Measurements from ENCODE around the gene PTPN11. TPM values are rescaled to one million over a fixed set of nuclear protein-coding genes. Genes with fewer than 3 reads are reported as not detected.
"Not testable (repeated sequence)": the region's sequence is repeated elsewhere in the genome, so short reads cannot be mapped to it uniquely, and the experiment has no call there.

PTPN11 gene
- total RNA-seq, 1 donor from 2014 or later = 83.1 TPM

DNA sequence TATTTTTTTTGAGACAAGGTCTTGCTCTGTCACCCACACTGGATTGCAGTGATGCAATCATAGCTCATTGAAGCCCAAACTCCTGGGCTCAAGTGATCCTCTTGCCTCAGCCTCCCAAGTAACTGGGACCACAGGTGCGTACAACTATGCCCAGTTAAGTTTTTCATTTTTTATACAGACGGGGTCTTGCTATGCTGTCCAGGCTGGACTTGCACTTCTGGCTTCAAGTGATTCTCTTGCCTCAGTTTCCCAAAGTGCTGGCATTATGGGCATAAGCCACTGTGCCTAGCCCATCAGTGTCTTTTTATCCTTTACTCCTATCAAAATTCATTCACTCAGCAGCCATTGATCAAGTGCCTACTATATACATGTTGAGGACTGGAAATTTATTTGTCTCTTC, 9.0 kb downstream of the PTPN11 start:
- ChIA-PET POLR2A (no interaction called here), CTCF (interaction anchor here (0.7 kb wide), 1 partner anchor 292 kb away, joined by 3 read pairs; no protein-coding TSS in a partner anchor)
- no peak for ATAC-seq (ENCODE audit: low read depth)

DNA sequence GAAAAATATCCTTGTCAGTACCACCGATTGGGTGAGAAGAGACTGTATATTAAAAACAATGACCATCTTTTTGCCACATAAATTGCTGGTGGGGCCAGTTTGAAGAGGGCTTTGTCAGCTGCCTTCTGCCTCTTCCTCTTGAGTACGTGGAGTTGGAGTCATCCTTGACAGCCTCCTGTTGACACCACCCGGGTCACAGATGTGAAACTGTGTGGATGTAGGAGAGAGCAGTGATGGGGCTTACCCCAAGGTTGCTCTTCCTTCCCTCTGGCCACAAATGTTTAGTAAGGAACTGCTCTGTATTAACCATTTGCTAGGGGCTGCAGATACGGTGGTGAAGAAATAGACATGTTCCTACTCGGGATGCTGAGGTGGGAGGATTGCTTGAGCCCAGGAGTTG, 12.2 kb downstream of the PTPN11 start:
- Mint-ChIP-seq H3K9me3 (no peaks in the 10 kb centered on the region), H3K4me1 (peaks cover 2% of the 10 kb centered on the region), H3K4me3 (no peak overlapping the region), H3K36me3 (ENCODE audit: low read depth) (peaks cover 22% of the 10 kb centered on the region), H3K27ac (no peak overlapping the region), H3K27me3 (no peaks in the 10 kb centered on the region)
- ATAC-seq (ENCODE audit: low read depth) (no peak), DNase-seq (no peak)
- intact Hi-C loops (cut with micrococcal nuclease) = no loop called here
- CTCF ChIA-PET = no interaction called here
- POLR2A ChIA-PET = no interaction called here
- TF ChIP-seq, protein P1, sequence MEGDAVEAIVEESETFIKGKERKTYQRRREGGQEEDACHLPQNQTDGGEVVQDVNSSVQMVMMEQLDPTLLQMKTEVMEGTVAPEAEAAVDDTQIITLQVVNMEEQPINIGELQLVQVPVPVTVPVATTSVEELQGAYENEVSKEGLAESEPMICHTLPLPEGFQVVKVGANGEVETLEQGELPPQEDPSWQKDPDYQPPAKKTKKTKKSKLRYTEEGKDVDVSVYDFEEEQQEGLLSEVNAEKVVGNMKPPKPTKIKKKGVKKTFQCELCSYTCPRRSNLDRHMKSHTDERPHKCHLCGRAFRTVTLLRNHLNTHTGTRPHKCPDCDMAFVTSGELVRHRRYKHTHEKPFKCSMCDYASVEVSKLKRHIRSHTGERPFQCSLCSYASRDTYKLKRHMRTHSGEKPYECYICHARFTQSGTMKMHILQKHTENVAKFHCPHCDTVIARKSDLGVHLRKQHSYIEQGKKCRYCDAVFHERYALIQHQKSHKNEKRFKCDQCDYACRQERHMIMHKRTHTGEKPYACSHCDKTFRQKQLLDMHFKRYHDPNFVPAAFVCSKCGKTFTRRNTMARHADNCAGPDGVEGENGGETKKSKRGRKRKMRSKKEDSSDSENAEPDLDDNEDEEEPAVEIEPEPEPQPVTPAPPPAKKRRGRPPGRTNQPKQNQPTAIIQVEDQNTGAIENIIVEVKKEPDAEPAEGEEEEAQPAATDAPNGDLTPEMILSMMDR (IDR thresholded peaks at IDR 0.05) = no peak

More for the DNA sequence above, 9.0 kb downstream of the PTPN11 start:
- no peak for DNase-seq
- intact Hi-C loops (cut with micrococcal nuclease) = no loop called here
- H3K27ac Mint-ChIP-seq = no peak overlapping the region
- H3K9me3 Mint-ChIP-seq = no peaks in the 10 kb centered on the region
- H3K36me3 Mint-ChIP-seq (ENCODE audit: low read depth) = peaks cover 25% of the 10 kb centered on the region
- peaks cover 13% of the 10 kb centered on the region for H3K4me1 Mint-ChIP-seq
- TF ChIP-seq, protein P1 (IDR thresholded peaks at IDR 0.05) = no peak
- no peak overlapping the region for H3K4me3 Mint-ChIP-seq
- no peaks in the 10 kb centered on the region for H3K27me3 Mint-ChIP-seq

DNA sequence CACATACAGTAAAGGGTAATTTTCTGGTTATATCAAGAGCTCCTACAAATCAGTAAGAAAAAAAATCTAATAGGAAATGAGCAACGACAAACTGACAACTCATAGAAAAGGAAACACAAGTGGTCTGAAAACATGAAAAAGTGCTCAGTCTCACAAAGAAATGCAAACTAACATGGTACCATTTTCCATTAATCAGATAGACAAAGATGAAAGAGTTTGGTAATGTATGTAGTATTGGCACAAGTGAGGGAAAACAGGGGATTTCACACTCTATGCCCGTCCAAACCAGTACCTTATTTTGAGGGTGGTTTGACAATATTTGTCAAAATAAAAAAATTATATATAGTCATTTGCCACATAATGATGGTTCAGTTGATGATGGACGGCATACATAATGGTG, 13.2 kb downstream of the PTPN11 start:
- H3K36me3 Mint-ChIP-seq (ENCODE audit: low read depth) = peaks cover 20% of the 10 kb centered on the region
- no peak overlapping the region for H3K4me3 Mint-ChIP-seq
- no peak for ATAC-seq (ENCODE audit: low read depth)
- intact Hi-C loops (cut with micrococcal nuclease) = no loop called here
- TF ChIP-seq, protein P1 (IDR thresholded peaks at IDR 0.05) = no peak
- ChIA-PET CTCF (no interaction called here), POLR2A (no interaction called here)
- peaks cover 2% of the 10 kb centered on the region for H3K4me1 Mint-ChIP-seq
- DNase-seq = no peak
- H3K27ac Mint-ChIP-seq = no peak overlapping the region
- no peaks in the 10 kb centered on the region for H3K9me3 Mint-ChIP-seq
- H3K27me3 Mint-ChIP-seq = no peaks in the 10 kb centered on the region

DNA sequence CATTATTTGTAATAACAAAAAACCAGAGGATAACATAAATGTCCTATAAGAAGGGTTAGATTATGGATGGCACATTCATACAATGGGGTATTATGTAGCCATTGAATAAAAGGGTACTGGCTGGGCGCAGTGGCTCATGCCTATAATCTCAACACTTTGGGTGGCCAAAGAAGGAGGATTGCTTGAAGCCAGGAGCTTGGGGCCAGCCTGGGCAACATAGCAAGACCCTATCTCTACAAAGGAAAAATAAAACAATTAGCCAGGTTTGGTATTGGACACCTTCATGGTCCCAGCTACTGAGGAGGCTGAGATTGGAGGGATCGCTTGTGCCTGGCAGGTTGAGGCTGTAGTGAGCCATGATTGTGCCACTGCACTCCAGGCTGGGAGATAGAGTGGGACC, 14.8 kb downstream of the PTPN11 start:
- Mint-ChIP-seq H3K4me3 (no peak overlapping the region), H3K27me3 (no peaks in the 10 kb centered on the region), H3K9me3 (no peaks in the 10 kb centered on the region), H3K36me3 (ENCODE audit: low read depth) (peaks cover 19% of the 10 kb centered on the region), H3K27ac (no peak overlapping the region), H3K4me1 (peaks cover 6% of the 10 kb centered on the region)
- ATAC-seq (ENCODE audit: low read depth) (no peak), DNase-seq (no peak)
- intact Hi-C loops (cut with micrococcal nuclease) = no loop called here
- POLR2A ChIA-PET = no interaction called here
- TF ChIP-seq, protein P1 (IDR thresholded peaks at IDR 0.05) = no peak
- CTCF ChIA-PET = no interaction called here

DNA sequence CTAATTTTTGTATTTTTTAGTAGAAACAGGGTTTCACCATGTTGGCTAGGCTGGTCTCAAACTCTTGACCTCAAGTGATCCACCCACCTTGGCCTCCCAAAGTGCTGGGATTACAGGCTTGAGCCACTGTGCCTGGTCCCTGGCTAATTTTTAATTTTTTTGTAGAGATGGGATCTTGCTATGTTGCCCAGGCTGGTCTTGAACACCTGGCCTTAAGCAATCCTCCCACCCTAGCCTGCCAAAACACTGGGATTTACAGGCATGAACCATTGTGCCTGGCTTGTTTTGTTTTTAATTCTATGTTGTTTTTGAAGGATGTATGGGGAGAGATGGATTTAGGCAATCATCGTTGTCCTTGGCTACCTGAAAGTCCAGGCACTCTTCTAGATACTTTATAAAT, 19.9 kb downstream of the PTPN11 start:
- POLR2A ChIA-PET = not testable (repeated sequence)

DNA sequence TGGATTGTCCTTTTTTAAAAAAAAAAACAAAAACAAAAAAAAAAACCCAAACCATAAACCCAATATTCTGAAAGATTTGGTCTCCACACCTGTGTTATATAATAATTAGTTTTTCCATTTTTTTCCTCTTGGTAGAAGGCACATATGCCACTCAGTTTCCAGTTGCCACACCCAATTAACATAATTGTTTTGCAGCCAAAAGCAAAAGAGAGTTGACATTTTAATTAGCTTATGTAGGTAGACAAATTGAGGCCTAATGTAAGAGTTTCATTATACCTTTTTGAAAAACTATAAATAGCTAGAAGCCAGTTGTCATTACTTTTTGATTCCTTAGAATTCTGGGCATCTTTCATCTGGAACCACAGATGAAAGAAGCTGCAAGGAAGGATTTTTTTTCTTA, 21.0 kb downstream of the PTPN11 start:
- H3K4me1 Mint-ChIP-seq = peaks cover 6% of the 10 kb centered on the region
- ATAC-seq (ENCODE audit: low read depth) (no peak), DNase-seq (no peak)
- H3K9me3 Mint-ChIP-seq = no peaks in the 10 kb centered on the region
- TF ChIP-seq, protein P1 (IDR thresholded peaks at IDR 0.05) = no peak
- no peaks in the 10 kb centered on the region for H3K27me3 Mint-ChIP-seq
- H3K4me3 Mint-ChIP-seq = no peak overlapping the region
- intact Hi-C loops (cut with micrococcal nuclease) = no loop called here
- H3K36me3 Mint-ChIP-seq (ENCODE audit: low read depth) = peaks cover 6% of the 10 kb centered on the region
- ChIA-PET POLR2A (interaction anchor here (1.0 kb wide), 1 partner anchor 22 kb away, joined by 4 read pairs; no protein-coding TSS in a partner anchor), CTCF (no interaction called here)
- no peak overlapping the region for H3K27ac Mint-ChIP-seq

More for the DNA sequence above, 19.9 kb downstream of the PTPN11 start:
- H3K27me3 Mint-ChIP-seq; CTCF ChIA-PET; H3K36me3 Mint-ChIP-seq (ENCODE audit: low read depth); H3K9me3 Mint-ChIP-seq; H3K27ac Mint-ChIP-seq; ATAC-seq (ENCODE audit: low read depth); H3K4me3 Mint-ChIP-seq; DNase-seq; H3K4me1 Mint-ChIP-seq; intact Hi-C loops (cut with micrococcal nuclease): not testable (repeated sequence)

DNA sequence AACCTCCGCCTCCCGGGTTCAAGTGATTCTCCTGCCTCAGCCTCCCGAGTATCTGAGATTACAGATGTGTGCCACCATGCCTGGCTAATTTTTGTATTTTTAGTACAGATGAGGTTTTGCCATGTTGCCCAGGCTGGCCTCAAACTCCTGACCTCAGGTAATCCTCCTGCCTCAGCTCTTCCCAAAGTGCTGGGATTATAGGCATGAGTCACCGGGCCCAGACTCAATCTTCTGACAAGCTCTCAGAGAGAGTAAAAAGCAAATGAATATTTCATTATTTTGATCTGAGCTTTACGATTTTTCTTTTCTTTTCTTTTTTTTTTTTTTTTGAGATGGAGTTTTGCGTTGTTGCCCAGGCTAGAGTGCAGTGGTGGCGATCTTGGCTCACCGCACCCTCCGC, 21.9 kb downstream of the PTPN11 start:
- DNase-seq; CTCF ChIA-PET; H3K4me1 Mint-ChIP-seq; H3K36me3 Mint-ChIP-seq (ENCODE audit: low read depth); H3K4me3 Mint-ChIP-seq; ATAC-seq (ENCODE audit: low read depth); H3K27ac Mint-ChIP-seq; H3K9me3 Mint-ChIP-seq; intact Hi-C loops (cut with micrococcal nuclease); H3K27me3 Mint-ChIP-seq: not testable (repeated sequence)
- POLR2A ChIA-PET = interaction anchor here (0.7 to 1.0 kb wide), 2 partner anchors 8 to 23 kb away, joined by 4 to 12 read pairs; no protein-coding TSS in a partner anchor

Measured in activated B cell treated with CpG ODN at 0.5 μM for 24 hours (primary cell).